ENCODE data around the gene EVI2B. TPM values are rescaled to one million over a fixed set of nuclear protein-coding genes. Genes with fewer than 3 reads are reported as not detected.
"Not testable (repeated sequence)": the region's sequence is repeated elsewhere in the genome, so short reads cannot be mapped to it uniquely, and the experiment has no call there.

Gene EVI2B, protein sequence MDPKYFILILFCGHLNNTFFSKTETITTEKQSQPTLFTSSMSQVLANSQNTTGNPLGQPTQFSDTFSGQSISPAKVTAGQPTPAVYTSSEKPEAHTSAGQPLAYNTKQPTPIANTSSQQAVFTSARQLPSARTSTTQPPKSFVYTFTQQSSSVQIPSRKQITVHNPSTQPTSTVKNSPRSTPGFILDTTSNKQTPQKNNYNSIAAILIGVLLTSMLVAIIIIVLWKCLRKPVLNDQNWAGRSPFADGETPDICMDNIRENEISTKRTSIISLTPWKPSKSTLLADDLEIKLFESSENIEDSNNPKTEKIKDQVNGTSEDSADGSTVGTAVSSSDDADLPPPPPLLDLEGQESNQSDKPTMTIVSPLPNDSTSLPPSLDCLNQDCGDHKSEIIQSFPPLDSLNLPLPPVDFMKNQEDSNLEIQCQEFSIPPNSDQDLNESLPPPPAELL
- total RNA-seq: 10 to 100 TPM in 1 of 2 donors, 1 to 10 TPM in 1; 5.6 to 11.3 TPM

DNA sequence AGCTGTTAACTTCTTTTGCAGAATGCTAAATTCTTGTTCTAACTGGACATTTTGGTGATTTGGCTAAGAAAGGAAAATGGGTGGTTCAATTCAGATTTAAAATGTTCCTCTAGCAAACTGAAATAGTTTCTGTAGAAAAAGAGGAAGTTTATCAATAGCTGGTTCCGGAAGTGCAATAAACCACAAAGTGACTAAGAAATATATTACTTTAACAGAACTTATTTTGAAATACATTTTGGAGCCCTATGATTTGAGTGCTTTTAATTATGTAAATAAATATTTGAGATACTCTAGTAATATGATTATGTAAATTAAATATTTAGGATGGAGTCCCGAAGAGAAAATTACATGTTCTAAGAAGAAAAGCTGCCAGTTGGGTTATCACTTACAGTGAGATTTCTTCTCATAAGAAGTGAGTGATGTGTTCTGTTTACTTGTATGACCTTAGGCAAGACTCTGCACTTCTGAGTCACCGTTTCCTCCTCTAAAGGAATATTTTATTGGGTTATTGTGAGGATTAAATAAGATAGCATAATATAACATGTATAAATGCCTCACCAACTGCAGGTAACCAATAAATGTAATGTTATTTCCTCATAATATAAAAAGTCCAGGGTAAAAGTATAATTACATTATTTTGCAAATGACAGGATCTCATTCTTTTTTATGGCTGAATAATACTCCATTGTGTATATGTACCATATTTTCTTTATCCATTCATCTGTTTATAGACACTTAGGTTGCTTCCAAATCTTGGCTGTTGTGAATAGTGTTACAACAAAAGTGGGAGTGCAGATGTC lies at the start of gene EVI2B:
TSS of gene EVI2B (minus strand) at position 73 of the 800 bp plus-strand sequence. CDS start 8,445 bp downstream, outside the sequence.
- Histone ChIP-seq H3K36me3 (no peaks in the 10 kb centered on the region), H3K4me3 (peak within 1 kb of the TSS in 1 of 2 donors; percentile 25), H3K4me1 (peaks cover 0 to 12% of the 10 kb centered on the region in 2 donors), H3K27me3 (no peaks in the 10 kb centered on the region), H3K27ac (peak within 1 kb of the TSS in 1 of 2 donors; percentile 40), H3K9me3 (no peaks in the 10 kb centered on the region)
- DNase-seq (ENCODE audit: low spot score): no peak
- TF ChIP-seq CTCF (IDR thresholded peaks at IDR 0.05): no peak

DNA sequence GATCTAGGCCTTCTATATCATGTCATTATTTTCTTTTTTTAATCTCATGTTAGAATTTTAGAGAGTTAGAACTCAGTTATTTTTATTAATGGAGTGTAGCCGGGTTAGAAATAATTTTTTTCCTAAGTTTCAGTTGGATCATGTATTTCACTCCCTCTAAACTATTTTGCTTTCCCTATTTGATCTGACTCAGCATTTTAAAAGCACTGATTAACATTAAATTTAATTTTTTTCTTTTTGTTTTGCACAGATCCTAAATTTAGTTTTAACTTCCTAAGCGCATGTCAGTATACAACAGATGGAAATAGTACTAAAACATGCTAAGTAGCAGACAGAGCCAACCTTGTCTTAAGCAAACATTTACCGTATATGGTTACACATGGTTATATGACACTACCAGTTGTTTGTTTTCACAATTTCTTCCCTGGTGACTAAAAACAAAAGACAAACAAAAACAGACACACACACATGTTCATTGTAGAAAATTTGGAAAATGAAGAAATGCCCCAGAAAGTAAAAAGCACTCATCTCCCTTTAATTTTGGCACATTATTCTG lies 44.1 kb upstream of the EVI2B start:
- H3K9me3 ChIP-seq: no peaks in the 10 kb centered on the region
- no peaks in the 10 kb centered on the region for H3K27me3 ChIP-seq
- H3K4me3 ChIP-seq: no peak overlapping the region
- peaks cover 42% of the 10 kb centered on the region for H3K36me3 ChIP-seq
- H3K27ac ChIP-seq: no peak overlapping the region
- no peak for DNase-seq (ENCODE audit: low spot score)
- no peaks in the 10 kb centered on the region for H3K4me1 ChIP-seq
- TF ChIP-seq CTCF (IDR thresholded peaks at IDR 0.05): no peak

DNA sequence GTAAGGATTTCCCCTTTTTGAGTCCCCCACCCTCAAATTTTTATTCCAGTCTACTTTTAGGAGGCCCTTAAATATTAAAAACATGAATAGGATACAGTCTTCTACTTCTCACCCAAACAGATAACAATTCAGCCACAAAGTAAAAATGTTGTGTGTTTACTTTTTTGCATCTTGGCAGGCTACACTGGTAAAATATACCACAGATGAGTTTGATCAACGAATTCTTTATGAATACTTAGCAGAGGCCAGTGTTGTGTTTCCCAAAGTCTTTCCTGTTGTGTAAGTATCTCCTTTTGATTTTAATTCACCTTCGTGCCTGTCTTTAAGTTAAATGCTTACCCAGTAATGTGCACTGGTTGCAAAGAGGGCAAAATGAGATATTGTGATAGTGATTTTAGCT lies 43.2 kb upstream of the EVI2B start:
- no peak for DNase-seq (ENCODE audit: low spot score)

GRCh38 chr17:31355935-31356334 lies 42.1 kb upstream of the EVI2B start:
- no peaks in the 10 kb centered on the region for H3K9me3 ChIP-seq
- peaks cover 39% of the 10 kb centered on the region for H3K36me3 ChIP-seq
- TF ChIP-seq CTCF (IDR thresholded peaks at IDR 0.05): no peak

More for the DNA sequence above, 43.2 kb upstream of the EVI2B start:
- Histone ChIP-seq H3K4me3 (no peak overlapping the region), H3K36me3 (peaks cover 44% of the 10 kb centered on the region), H3K27me3 (no peaks in the 10 kb centered on the region), H3K4me1 (no peaks in the 10 kb centered on the region), H3K9me3 (no peaks in the 10 kb centered on the region), H3K27ac (no peak overlapping the region)
- TF ChIP-seq CTCF (IDR thresholded peaks at IDR 0.05): no peak

DNA sequence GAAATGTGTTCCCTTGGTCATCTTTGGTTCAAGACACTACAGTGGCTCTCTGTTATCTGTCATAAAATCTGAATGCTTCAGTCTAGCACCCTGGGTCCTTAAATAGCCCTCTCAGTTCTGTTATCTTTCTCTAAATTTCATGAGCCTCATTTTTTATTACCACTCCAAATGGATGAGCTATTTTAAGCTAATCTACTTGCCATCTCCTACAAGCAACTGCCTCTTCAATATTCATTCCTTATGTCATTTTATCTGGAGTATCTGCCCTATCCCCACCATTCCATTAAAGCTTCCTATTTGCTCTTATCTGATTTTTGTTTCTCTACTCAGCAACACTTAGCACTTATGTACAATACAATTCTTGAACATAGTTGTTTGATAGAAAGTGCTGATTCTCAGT lies 35.6 kb upstream of the EVI2B start:
- Histone ChIP-seq H3K27me3 (no peaks in the 10 kb centered on the region), H3K9me3 (no peaks in the 10 kb centered on the region), H3K27ac (no peak overlapping the region), H3K4me3 (no peak overlapping the region), H3K4me1 (no peaks in the 10 kb centered on the region), H3K36me3 (peaks cover 50% of the 10 kb centered on the region)
- TF ChIP-seq CTCF (IDR thresholded peaks at IDR 0.05): no peak
- no peak for DNase-seq (ENCODE audit: low spot score)

More at GRCh38 chr17:31355935-31356334, 42.1 kb upstream of the EVI2B start:
- H3K4me3 ChIP-seq: no peak overlapping the region
- DNase-seq (ENCODE audit: low spot score): no peak
- H3K4me1 ChIP-seq: no peaks in the 10 kb centered on the region
- H3K27me3 ChIP-seq: no peaks in the 10 kb centered on the region
- H3K27ac ChIP-seq: no peak overlapping the region

DNA sequence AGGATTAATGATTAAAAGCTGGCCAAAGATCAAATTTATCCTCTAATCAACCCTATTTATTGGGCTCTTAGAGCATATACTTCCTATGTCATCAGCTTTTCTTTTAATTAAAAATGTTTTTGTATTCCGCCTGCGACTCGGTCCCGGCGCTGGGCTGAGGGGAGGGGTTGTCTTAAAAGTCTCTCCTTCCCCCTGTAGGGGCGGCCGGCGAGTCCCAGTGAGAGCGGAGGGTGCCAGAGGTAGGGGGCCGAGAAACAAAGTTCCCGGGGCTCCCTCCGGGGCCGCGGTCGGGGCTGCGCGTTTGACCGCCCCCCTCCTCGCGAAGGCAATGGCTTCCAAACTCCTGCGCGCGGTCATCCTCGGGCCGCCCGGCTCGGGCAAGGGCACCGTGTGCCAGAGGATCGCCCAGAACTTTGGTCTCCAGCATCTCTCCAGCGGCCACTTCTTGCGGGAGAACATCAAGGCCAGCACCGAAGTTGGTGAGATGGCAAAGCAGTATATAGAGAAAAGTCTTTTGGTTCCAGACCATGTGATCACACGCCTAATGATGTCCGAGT lies 31.4 kb upstream of the EVI2B start:
- H3K27me3 ChIP-seq; H3K27ac ChIP-seq; DNase-seq (ENCODE audit: low spot score); H3K9me3 ChIP-seq; H3K4me1 ChIP-seq; H3K4me3 ChIP-seq: not testable (repeated sequence)
- H3K36me3 ChIP-seq: peaks cover 35% of the 10 kb centered on the region

All from right atrium auricular region (tissue), 2 donors.